Dermis microvascular lymphatic vessel endothelial cell (primary cell): ENCODE data around the gene IKBIP. TPM values are rescaled to one million over a fixed set of nuclear protein-coding genes. Genes with fewer than 3 reads are reported as not detected.
"Not testable (repeated sequence)": the region's sequence is repeated elsewhere in the genome, so short reads cannot be mapped to it uniquely, and the experiment has no call there.

Experiments used
- DNase-seq, 2 donors: peaks; one replicate each; pipeline versions ENCODE4 v3.0.0 to v3.0.0-alpha.2; 2010; ENCODE audit warnings: low read depth in 2 of 2
- total RNA-seq: library from RNA; depleted of rRNA; stranded (reverse); fragments of >200 nt; gene quantifications from 2 replicates; pipeline ENCODE4 v1.2.1, GENCODE V29; 2014

The IKBIP gene
- total RNA-seq, 1 donor from 2014 or later, result 27.3 TPM

GRCh38 chr12:98578392-98578791 lies 66.2 kb downstream of the IKBIP start:
- no peak for DNase-seq

- DNase-seq, result not testable (repeated sequence)
Observed at GRCh38 chr12:98576795-98577194, 67.8 kb downstream of the IKBIP start.

GRCh38 chr12:98575013-98575412 lies 69.6 kb downstream of the IKBIP start:
- DNase-seq, result no peak

Other genes with a start within 250 kb of the IKBIP start
- gene TMPO, start 129.2 kb downstream of the IKBIP start, total RNA-seq, result 46.1 and 83.3 TPM in 2 replicates
- 502 and 531 TPM in 2 replicates for gene SLC25A3, start 51.1 kb downstream of the IKBIP start, total RNA-seq
- gene APAF1, start 502 bp upstream of the IKBIP start, total RNA-seq, result 19.1 and 25.7 TPM in 2 replicates